Measurements from ENCODE around the gene UBN1.
"Not testable (repeated sequence)": the region's sequence is repeated elsewhere in the genome, so short reads cannot be mapped to it uniquely, and the experiment has no call there.

The UBN1 gene

DNA sequence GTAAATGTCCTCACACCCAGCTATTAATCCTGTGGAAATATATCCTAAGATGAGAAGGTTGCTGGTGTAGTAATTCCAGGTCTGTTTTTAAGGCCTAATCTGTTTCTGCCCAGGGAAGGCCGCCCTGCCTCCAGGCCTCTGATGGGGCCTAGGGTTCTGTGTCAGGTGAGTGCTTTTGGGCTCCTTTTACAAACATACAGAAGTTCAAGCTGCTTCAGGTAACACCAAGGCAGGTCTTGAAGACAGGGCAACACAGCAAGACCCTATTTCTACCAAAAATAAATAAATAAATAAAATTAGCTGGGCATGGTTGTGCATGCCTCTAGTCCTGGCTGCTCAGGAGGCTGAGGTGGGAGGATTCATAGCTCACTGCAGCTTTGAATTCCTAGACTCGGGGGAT is 80.4 kb downstream of the UBN1 start:
- Mint-ChIP-seq H3K9me3 (peaks cover 14% of the 10 kb centered on the region), H3K4me1 (ENCODE audit: low read depth) (no peaks in the 10 kb centered on the region), H3K27ac (no peak overlapping the region), H3K4me3 (no peak overlapping the region), H3K27me3 (ENCODE audit: low read depth) (no peaks in the 10 kb centered on the region), H3K36me3 (ENCODE audit: low read depth) (no peaks in the 10 kb centered on the region)

- no peaks in the 10 kb centered on the region for H3K4me1 Mint-ChIP-seq (ENCODE audit: low read depth)
- H3K27me3 Mint-ChIP-seq (ENCODE audit: low read depth), result no peaks in the 10 kb centered on the region
- H3K4me3 Mint-ChIP-seq, result no peak overlapping the region
- H3K9me3 Mint-ChIP-seq, result peaks cover 14% of the 10 kb centered on the region
- no peaks in the 10 kb centered on the region for H3K36me3 Mint-ChIP-seq (ENCODE audit: low read depth)
- H3K27ac Mint-ChIP-seq, result no peak overlapping the region
These were observed 80.9 kb downstream of the UBN1 start for GRCh38 chr16:4928227-4928626.

- not testable (repeated sequence) for H3K36me3 Mint-ChIP-seq (ENCODE audit: low read depth); H3K27me3 Mint-ChIP-seq (ENCODE audit: low read depth); H3K4me3 Mint-ChIP-seq; H3K27ac Mint-ChIP-seq; H3K4me1 Mint-ChIP-seq (ENCODE audit: low read depth)
- peaks cover 14% of the 10 kb centered on the region for H3K9me3 Mint-ChIP-seq
These were observed 82.3 kb downstream of the UBN1 start for GRCh38 chr16:4929619-4930018.

- Mint-ChIP-seq H3K27me3 (ENCODE audit: low read depth) (peaks cover 15% of the 10 kb centered on the region), H3K36me3 (ENCODE audit: low read depth) (no peaks in the 10 kb centered on the region), H3K4me3 (no peak overlapping the region), H3K9me3 (peaks cover 8% of the 10 kb centered on the region), H3K4me1 (ENCODE audit: low read depth) (no peaks in the 10 kb centered on the region), H3K27ac (no peak overlapping the region)
These were observed 84.1 kb downstream of the UBN1 start for GRCh38 chr16:4931381-4931780.

Data from T-helper 1 cell treated with Interleukin-12 subunit alpha and Interleukin-12 subunit beta and Interleukin-4 antibody, amounts not matched to agents 30 μg/mL and 1 μg/mL, for 36 hours (primary cell).